Erythroblast (primary cell): ENCODE data around the gene HIBCH.
"Not testable (repeated sequence)": the region's sequence is repeated elsewhere in the genome, so short reads cannot be mapped to it uniquely, and the experiment has no call there.

ENCODE experiments used
- DNase-seq, 2 experiments: peaks; one replicate each; lab custom pipeline; 2025; lab: John Stamatoyannopoulos, UW
- GATA1 ChIP-seq: IDR thresholded peaks from 2 replicates; pipeline ENCODE4 v1.6.1; 2011; ENCODE audit warnings: low read depth, mild to moderate bottlenecking, control low read depth, low read length, moderate library complexity
- POLR2A ChIP-seq: IDR thresholded peaks from 2 replicates; pipeline ENCODE4 v1.6.1; 2011; ENCODE audit warnings: mild to moderate bottlenecking, low read length

The HIBCH gene

DNA sequence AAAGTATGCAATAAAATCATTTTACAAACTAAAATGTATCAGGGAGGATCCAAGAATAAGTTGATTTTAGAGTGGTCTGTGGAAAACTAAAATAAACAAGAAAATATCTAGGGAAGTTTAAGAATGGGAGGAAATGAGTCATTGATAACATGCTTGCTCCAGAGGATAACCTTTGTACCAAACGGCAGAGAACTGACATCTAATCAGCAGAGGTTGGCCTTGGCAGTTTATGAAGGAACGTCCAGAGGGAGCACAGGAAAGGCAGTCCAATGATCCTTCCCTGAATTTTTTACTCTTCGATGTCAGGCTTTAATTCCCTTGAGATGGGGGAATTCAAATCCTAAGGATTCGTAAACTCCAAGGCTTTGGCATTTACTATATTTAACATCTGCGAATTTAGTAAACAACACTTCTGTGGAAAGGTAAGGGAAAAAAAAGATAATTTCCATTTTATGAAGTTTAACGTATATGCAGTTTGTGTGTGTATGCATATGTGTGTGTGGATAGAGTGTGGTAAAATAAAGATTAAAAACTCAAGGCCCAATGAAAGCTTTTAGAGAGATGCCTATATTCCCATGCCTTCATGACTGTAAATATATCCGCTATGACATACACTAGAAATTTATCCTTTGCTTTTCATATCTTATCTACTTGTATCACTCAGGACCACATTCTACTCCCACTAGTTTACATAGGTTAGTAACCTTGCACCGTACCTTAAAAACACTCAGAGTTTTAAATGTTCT is 15.0 kb upstream of the HIBCH start:
- DNase-seq: no peak
- TF ChIP-seq POLR2A (no peak), GATA1 (no peak)

GRCh38 chr2:190333928-190334327 is 14.3 kb upstream of the HIBCH start:
- no peak for DNase-seq
- TF ChIP-seq POLR2A: no peak
- no peak for TF ChIP-seq GATA1

DNA sequence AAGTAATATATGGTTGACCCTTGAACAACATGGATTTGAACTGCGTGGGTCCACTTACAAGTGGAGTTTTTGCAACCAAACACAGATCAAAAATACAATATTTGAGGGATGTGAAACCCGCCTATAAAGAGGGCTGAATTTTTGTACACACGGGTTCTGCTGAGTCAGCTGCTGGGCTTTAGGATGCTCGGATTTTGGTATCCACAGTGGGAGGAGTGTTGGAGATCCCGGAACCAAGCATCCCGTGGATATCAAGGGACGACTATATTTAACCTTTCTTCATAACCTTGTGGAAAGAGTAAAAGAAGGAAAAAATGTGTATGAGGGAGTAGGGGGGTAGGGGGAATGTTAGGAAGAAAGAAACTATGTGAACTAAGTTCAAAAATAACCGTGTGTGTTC is 13.8 kb upstream of the HIBCH start:
- TF ChIP-seq GATA1: no peak
- TF ChIP-seq POLR2A: no peak
- no peak for DNase-seq

GRCh38 chr2:190328573-190329147 is 9.0 kb upstream of the HIBCH start:
- DNase-seq: no peak
- TF ChIP-seq POLR2A (no peak), GATA1 (no peak)

DNA sequence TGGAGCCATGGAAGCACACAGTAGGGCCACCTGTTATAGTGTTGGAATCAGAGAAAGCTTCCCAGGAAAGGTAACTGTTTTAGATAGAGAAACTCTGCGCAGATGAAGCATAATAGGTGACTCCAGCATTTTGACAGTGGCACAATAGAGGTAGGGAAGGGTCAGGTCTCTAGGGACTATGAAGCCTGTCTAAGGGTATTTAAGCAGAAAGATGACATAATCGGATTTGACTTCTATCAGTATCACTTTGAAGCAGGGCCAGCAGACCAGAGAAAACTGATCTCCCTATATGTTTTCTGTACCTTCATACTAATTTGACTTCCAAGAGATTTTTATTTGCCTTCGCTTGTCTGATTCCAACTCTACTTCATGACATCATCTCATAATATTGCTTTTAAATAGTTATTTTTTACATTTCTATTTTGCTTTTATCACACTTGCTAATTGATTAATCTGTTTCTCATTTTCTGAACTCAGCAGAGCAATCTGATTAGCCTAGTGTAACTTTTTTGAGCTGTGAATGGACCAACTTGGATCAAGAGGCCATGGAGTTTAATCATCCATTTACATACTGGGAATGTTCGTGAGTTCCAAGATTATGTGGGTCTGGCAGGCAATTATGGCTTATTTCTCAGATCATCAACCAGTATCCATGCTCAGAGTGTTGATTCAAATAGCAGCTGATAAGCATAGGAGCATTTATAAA is 8.4 kb upstream of the HIBCH start:
- no peak for DNase-seq
- no peak for TF ChIP-seq POLR2A
- no peak for TF ChIP-seq GATA1

DNA sequence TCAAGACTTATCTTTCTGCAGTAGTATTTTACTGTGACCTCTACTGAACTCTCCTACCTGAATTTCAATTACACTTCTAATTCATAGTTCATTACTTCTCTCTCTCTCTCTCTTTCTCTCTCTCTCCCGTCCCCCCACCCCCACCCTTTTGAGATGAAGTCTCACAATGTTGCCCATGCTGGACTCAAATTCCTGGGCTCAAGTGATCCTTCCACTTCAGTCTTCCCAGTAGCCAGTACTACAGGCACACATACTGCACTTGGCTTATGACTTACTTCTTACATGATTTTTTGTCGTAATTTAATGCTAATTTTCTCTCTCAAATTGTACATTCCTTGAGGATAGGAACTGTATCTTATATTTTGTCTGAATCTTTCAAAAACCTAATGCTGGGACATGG is 6.0 kb upstream of the HIBCH start:
- no peak for DNase-seq
- TF ChIP-seq GATA1 (no peak), POLR2A (no peak)

GRCh38 chr2:190323406-190323805 is 3.8 kb upstream of the HIBCH start:
- TF ChIP-seq GATA1 (no peak), POLR2A (no peak)
- DNase-seq: no peak

DNA sequence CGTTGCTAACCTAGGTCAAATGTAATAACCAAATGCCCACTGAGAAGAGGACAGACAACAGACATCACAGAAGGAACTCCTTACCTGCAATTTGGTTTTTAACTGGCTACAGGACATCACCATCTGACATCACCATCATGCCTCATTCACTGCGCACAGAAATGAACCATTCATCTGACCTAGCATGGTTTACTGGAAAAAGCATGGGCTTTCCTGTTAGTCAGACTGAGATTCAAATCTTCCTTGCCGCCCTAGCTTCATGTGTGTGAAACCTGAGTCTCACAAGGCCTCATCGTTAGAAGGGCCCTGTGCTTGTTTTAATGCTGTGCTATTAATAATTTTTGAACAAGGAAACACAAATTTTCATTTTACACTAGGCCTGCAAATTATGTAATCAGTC is 1.1 kb upstream of the HIBCH start:
- TF ChIP-seq GATA1: no peak
- no peak for TF ChIP-seq POLR2A
- peak in 1 of 2 experiments; percentile 25 for DNase-seq

GRCh38 chr2:190318931-190319554 is 583 bp downstream of the HIBCH start:
- TF ChIP-seq GATA1: no peak
- no peak for TF ChIP-seq POLR2A
- DNase-seq: peak; percentile 32 to 33

- TF ChIP-seq GATA1: no peak
- TF ChIP-seq POLR2A: no peak
- no peak for DNase-seq
These were observed 1.1 kb downstream of the HIBCH start for GRCh38 chr2:190318514-190318913.

- no peak for DNase-seq
- TF ChIP-seq GATA1: no peak
- TF ChIP-seq POLR2A: no peak
These were observed 4.4 kb downstream of the HIBCH start for GRCh38 chr2:190315273-190315672.

GRCh38 chr2:190313880-190314279 is 5.7 kb downstream of the HIBCH start:
- no peak for DNase-seq
- TF ChIP-seq POLR2A (no peak), GATA1 (no peak)

DNA sequence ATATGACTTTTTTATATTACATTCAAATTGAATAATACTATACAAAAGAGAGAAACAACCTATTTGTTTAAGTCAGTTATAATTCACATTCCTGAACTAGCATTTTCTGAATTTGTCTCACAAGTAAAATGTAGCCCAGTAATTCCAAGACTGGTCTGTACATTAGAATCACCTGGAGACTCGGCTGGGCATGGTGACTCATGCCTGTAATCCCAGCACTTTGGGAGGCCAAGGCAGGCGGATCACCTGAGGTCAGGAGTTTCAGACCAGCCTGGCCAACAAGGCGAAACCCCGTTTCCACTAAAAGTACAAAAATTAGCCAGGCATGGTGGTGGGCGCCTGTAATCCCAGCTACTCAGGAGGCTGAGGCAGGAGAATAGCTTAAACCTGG is 7.0 kb downstream of the HIBCH start:
- not testable (repeated sequence) for DNase-seq

GRCh38 chr2:190311893-190312634 is 7.6 kb downstream of the HIBCH start:
- no peak for TF ChIP-seq GATA1
- no peak for TF ChIP-seq POLR2A
- DNase-seq: peak; percentile 22 to 70

DNA sequence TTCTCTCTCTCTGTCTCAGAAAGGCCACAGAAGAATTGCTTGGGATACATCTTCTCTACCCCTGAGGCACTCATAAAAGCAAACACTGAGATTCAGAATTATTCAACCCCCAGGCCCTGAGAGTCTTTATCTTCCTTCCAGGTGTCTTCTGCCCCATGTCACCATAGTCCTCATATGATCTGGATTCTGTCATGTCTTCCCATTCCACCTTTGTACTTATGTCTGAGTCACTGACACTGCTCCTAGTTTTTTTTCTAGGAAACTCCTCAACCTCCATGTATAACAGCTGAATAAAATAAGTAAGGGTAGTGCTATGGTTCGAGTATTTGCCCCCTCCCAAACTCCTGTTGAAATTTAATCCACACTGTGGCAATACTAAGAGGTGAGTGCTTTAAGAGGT is 11.6 kb downstream of the HIBCH start:
- no peak for TF ChIP-seq POLR2A
- no peak for TF ChIP-seq GATA1
- DNase-seq: no peak
